HG02938 (cell line): ENCODE measurements around the gene ENO1.

Source experiments
- ATAC-seq: cut with Tn5 transposase; IDR thresholded peaks from one replicate; pipeline ENCODE4 v1.9.1; 2021; ENCODE audit warnings: mild to moderate bottlenecking, moderate library complexity; ENCODE audit not compliant: unreplicated experiment

Gene ENO1

DNA sequence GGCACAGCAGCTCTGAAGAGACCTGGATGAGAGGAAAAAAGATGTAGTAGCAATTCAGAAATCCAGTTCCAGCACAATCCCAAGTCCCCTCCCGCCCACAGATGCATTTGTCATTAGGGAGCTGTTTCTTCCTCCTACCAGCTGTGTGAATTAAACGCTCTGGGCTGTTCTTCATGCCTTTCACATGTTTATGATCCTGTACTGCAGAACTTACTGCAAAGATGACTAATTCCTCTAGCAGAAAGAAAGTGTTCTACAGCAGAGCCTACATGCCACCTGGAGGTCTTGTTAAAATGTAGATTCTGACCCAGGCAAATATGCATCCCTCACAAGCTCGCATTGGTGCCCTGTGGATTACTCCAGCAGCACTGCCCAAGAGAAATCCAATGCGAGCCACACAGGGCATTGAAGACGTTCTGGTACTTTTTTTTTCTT, 6.5 kb downstream of the ENO1 start:
- no peak for ATAC-seq

DNA sequence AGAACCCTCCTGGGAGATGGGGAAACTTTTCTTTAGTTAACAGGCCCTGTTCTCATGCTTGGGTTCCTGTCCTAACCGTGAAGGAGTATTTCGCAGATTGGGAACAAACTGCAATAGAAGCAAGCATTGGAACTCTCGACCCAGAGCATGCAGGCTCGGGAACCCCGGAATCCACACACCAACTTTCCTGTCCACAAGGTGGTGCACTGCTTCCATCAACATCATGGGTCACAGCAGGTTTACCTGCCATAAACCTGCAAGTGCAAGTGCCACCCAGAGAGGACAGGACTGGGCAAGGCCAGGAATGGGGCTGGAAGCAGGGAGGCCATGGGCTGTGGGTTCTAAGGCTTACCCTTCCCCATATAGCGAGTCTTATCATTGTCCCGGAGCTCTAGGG, 6.9 kb downstream of the ENO1 start:
- no peak for ATAC-seq

DNA sequence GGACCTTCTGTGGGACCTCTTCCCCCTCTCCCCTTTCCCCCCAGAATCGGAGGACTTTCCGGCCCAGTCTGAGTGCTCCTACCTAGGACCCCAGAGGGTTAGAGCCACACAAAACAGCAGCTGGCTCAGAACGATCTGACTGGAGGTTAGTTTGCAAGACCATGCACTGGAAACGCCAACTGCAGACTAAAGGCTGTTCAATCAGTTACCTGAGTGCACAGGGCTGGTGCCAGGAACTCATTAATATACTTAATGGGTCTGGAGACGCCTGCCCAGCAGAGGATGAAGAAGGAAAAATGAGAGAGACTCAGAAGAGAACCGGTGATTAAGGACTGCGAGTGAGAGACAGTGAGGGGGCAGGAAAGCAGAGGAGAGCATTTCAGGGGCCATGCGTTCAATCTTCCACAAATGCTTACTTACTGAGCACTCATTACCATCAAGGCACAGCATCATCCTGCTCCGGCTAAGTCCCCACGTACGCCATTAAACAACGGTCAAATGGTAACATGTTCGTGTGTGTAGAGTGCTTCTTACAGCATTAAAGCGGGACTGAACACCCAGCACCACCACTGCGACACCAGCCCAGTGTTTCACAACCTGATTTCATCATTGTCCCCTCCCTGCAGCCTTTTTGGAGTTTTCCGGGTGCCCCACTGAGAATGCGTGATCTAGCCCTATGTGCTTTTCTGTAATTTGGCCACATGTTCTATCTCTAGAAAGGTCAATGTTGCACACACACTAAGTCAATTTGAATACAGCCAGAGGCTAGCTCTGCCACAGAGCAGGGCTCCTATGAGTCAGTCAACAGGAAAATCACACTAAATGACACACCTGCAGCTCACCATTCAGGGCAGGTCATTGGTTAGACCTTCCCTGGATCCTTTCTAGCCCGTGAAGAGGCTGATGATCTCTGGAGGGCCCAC, 7.6 kb downstream of the ENO1 start:
- ATAC-seq, result no peak

DNA sequence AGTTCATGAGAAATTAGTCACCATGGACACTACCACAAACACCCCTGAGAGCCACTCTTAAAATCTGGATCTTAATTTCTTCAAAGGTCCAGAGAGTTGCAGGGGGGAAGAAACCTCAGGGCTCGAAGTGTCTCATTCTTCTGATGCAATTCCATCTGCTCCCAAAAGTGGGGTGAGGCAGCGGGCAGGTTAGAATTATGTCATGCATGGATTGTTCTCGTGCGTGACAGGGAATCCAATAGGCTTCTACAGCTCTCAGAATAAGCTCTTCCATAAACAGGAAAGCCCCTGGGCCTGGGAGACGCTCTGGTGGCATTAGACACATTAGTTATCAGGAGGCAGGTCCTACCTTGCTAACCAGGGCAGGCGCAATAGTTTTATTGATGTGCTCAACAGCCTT, 8.4 kb downstream of the ENO1 start:
- ATAC-seq, result no peak

DNA sequence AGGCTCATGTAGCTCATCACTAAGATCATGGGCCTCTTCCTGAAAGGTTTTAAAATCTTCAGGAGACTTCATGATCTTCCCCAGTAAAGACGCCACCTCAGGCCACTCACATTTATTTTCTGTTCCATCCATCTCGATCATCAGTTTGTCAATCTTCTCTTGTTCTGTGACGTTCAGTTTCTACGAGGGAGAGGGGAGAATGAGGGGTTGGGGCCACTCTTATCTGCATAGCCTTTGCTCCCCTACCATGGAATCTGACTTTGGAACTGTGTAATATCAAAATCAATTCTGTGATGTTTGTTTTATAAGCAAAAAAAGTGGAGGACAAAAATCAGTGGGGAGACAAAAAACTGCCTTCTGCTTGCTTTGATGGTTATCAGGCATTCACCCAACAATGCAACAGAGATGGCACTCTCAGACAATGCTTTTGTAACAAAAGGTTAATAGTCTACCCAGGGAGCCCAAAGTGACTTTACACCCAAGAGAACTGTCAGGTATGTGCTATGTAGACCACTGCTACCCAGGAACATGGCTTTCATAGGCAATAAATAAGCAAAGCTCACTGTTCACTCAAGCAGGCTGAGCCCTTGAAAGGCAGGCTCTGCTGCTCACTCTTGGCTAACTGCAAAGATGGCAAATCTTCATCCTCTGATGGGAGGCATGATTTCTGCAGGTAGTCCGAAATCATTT, 10.5 kb downstream of the ENO1 start:
- ATAC-seq, result no peak

DNA sequence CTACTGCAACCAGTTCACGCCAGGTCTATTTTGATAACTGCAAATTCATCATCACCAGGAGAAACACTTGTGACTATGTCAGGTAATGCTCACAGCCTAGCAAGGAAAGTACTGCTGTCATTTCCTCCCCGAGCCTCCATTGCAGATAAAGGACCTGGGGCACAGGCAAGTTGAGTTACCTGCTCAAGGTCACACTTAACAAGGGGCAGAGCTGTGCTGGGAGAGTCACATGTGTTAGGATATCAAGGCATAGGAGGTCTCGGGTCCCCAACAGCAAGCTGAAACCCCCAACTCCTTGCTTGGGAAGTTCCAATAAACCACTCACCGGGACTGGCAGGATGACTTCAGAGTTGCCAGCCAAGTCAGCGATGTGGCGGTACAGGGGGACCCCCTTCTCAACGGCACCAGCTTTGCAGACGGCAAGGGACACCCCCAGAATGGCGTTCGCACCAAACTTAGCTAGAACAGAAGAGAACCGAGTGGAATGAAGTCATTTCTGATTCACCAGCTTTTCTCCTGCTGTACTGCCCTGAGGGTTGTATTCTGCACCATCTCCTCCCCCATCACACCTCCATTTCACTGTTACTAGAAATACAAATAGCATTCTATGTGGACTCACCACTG, 11.6 kb downstream of the ENO1 start:
- ATAC-seq, result no peak

- ATAC-seq, result no peak
Observed at GRCh38 chr1:8866173-8866791, 12.2 kb downstream of the ENO1 start.

- ATAC-seq, result no peak
Observed at GRCh38 chr1:8864713-8865344, 13.7 kb downstream of the ENO1 start.

DNA sequence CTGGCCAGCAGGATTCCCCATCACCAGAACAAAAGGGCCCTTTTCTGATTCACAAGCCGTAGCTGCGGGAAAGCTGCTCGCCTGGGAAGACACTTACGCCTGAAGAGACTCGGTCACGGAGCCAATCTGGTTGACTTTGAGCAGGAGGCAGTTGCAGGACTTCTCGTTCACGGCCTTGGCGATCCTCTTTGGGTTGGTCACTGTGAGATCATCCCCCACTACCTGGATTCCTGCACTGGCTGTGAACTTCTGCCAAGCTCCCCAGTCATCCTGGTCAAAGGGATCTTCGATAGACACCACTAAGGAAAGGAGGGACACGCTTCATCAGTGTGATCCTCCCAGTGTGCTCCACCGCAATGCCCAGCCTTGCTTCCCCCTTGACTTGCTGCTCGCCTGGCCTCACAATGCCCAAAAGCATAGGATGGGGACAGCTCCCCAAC, 14.7 kb downstream of the ENO1 start:
- ATAC-seq, result no peak

DNA sequence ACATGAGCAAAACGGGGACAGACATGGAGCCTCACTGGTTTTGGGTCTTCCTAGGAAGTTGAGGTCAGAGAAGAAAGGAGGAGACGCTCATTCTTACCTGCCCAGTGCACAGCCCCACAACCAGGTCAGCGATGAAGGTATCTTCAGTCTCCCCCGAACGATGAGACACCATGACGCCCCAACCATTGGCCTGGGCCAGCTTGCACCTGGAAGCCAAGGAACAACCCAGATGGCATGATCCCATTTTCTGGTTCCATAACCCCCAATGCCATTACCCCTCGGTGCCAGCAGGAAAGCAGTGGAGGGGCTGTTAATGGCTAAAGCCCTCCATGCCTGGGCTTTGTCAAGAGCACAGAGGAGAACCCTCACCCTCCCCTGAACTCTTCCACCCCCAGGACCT, 15.3 kb downstream of the ENO1 start:
- no peak for ATAC-seq

DNA sequence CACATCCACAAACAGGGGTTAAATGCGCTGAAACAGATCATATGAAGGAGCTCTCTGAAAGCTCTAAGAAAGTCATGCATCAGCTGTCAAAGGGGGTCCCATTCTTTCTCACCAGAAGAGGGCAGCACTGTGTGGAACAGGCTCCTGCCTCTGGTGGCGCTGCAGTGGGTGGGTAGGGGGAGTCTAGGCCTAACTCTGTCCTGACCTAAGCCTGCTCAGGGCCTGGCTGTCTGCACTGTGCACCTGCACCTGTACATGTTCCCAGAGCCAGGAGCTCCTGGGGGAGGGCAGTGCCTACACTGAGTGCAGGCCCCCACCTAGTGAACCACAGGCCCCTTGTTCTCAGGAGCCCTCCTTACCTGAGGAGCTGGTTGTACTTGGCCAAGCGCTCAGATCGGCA, 16.0 kb downstream of the ENO1 start:
- ATAC-seq, result no peak

DNA sequence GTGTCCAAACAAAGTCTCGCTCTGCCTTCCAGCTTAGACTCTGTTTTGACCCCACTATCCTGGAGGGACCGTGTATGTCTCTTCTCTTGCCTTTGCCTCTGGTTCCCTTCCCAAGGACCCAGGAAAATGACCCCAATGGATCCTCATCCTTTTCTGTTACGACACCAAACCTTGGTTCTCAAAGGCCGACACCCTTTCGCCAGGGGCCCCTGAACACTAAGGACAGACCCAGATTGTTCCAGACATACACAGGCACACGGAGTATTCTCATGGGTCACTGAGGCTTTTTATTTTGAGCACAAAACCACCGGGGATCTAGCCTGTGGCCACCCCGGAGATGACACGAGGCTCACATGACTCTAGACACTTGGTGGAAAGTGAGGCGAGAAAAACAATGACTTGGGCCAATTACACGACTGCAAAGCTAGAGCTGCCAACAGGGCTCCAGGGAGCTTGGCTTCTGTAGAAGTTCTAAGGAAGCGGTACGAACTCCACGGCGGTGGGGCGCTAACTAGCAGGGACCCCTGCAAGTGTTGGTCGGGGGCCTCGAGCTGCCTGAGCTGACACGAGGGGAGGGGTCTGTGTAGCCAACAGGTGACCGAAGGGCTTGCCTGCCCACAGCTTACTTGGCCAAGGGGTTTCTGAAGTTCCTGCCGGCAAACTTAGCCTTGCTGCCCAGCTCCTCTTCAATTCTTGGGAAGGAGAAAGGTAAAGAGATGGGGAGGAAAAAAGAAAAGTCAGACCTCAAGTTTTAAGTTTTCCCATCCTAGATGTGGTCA, 17.6 kb downstream of the ENO1 start:
- no peak for ATAC-seq

- ATAC-seq, result no peak
Observed at GRCh38 chr1:8858888-8859706, 19.4 kb downstream of the ENO1 start.

DNA sequence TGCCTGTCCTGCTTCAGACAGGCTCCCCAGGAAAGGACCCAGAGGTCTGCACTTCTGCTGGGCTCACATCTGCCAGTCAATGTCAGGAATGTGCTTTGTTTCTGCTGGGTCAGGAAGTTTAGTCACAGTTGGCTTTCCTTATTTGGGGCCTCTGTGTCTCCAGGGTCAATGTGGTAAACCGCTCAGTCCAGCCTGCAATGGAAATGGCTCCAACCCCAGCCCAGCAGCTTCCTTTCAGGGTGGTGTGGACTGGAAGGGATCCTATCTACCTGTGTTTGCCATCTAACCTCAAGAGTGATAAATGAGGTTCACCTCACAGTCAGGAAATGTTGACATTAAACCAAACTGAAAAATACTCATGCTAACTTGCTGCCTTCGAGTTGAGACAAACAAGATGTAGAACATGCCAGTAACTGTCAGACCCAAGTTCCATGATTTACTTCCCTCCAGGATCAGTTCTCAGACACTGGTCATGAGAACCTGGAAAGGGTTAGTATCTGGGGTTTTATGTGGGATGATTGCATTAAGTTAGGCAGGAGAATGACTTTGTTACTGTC, 20.3 kb downstream of the ENO1 start:
- ATAC-seq, result no peak

DNA sequence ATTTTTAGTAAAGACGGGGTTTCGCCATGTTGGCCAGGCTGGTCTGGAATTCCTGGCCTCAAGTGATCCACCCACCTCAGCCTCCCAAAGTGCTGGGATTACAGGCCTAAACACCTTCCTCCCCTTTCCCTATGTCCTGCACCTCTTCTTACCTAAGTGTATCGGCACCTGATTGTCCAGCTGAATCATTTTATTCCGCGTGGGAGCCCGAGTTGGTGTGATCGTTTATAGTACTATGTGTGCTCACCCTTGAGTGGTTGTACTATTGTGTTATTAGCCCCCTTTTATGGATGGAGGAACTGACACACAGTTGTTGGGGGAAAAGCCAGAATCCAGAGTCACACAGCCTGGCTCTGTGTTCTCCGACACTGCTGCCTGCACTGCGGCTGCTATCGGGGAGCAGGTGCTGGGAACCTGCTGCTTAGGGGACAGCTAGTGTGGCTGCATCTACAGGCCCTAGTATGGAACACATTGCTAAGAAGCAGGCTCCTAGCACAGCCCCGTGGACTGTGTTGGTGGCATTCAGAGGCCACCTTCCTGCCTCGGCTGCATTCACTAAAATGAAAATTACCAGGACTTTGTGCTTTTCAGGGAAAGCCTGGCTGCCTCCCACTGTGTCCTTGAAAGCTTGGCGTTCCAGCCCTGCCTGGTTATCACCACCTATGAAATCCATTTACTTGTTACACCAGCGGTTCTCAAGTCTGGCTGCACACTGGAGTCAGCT, 21.6 kb downstream of the ENO1 start:
- ATAC-seq, result no peak

- ATAC-seq, result no peak
Observed at GRCh38 chr1:8854240-8854639, 24.2 kb downstream of the ENO1 start.

DNA sequence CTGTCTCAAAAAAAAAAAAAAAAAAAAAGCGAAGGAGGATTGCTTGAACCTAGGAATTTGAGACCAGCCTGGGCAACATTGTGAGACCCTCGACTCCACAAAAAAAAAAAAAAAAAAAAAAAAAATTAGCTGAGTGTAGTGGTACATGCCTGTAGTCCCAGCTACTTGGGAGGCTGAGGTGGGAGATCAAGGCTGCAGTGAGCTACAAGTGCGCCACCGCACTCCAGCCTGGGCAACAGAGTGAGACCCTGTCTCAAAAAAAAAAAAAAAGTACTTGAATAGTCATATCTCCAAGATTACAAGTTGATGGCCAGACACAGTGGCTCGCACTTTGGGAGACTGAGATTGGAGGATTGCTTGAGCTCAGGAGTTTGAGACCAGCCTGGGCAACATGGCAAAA, 27.4 kb downstream of the ENO1 start:
- ATAC-seq, result no peak

GRCh38 chr1:8848663-8849386, 29.7 kb downstream of the ENO1 start:
- ATAC-seq, result peak; percentile 56
